Ammon's horn (tissue), 1 donor: Measurements from ENCODE around the gene DHRS7B.
A peak's percentile ranks its signal among the peaks of the same experiment; 100 is the strongest.
"Not testable (repeated sequence)": the region's sequence is repeated elsewhere in the genome, so short reads cannot be mapped to it uniquely, and the experiment has no call there.

ENCODE experiments used
- DNase-seq: peaks from one replicate; pipeline ENCODE4 v3.0.0-alpha.2; 2016; ENCODE audit warnings: low spot score

DHRS7B gene

GRCh38 chr17:21108651-21109050, 18.1 kb upstream of the DHRS7B start:
- no peak for DNase-seq

GRCh38 chr17:21113049-21113690, 13.6 kb upstream of the DHRS7B start:
- no peak for DNase-seq

- DNase-seq: no peak
These were observed 13.0 kb upstream of the DHRS7B start for GRCh38 chr17:21113716-21114115.

- DNase-seq: not testable (repeated sequence)
These were observed 12.0 kb upstream of the DHRS7B start for GRCh38 chr17:21114791-21115190.

GRCh38 chr17:21119247-21119918, 7.4 kb upstream of the DHRS7B start:
- DNase-seq: peak; percentile 85

- DNase-seq: no peak
These were observed 6.9 kb upstream of the DHRS7B start for GRCh38 chr17:21119919-21120249.

GRCh38 chr17:21124086-21124485, 2.7 kb upstream of the DHRS7B start:
- DNase-seq: no peak

GRCh38 chr17:21124517-21124916, 2.2 kb upstream of the DHRS7B start:
- DNase-seq: not testable (repeated sequence)

- DNase-seq: no peak
These were observed 902 bp upstream of the DHRS7B start for GRCh38 chr17:21125862-21126261.

GRCh38 chr17:21127509-21128077, 829 bp downstream of the DHRS7B start:
- no peak for DNase-seq

- peak; percentile 69 for DNase-seq
These were observed 2.4 kb downstream of the DHRS7B start for GRCh38 chr17:21129023-21129681.

GRCh38 chr17:21131137-21131536, 4.4 kb downstream of the DHRS7B start:
- no peak for DNase-seq

- DNase-seq: no peak
These were observed 5.7 kb downstream of the DHRS7B start for GRCh38 chr17:21132428-21132827.

GRCh38 chr17:21134559-21134958, 7.8 kb downstream of the DHRS7B start:
- DNase-seq: no peak

- no peak for DNase-seq
These were observed 14.1 kb downstream of the DHRS7B start for GRCh38 chr17:21140911-21141310.

- DNase-seq: no peak
These were observed 14.6 kb downstream of the DHRS7B start for GRCh38 chr17:21141331-21141730.

GRCh38 chr17:21142065-21142464, 15.3 kb downstream of the DHRS7B start:
- not testable (repeated sequence) for DNase-seq

- DNase-seq: no peak
These were observed 16.9 kb downstream of the DHRS7B start for GRCh38 chr17:21143695-21144094.

- DNase-seq: not testable (repeated sequence)
These were observed 17.5 kb downstream of the DHRS7B start for GRCh38 chr17:21144299-21144698.

GRCh38 chr17:21146362-21147015, 19.7 kb downstream of the DHRS7B start:
- DNase-seq: no peak

GRCh38 chr17:21149621-21150020, 22.9 kb downstream of the DHRS7B start:
- no peak for DNase-seq

- DNase-seq: no peak
These were observed 26.0 kb downstream of the DHRS7B start for GRCh38 chr17:21152731-21153130.
